C4-2B (cell line): ENCODE data around the gene SCMH1.

Source experiments
- CTCF ChIP-seq: fragments of 450-650 bp; conservative IDR thresholded peaks from 2 replicates; pipeline ENCODE4 v1.5.1; 2017; ENCODE audit warnings: mild to moderate bottlenecking
- ZFX ChIP-seq: fragments of 450-650 bp; IDR thresholded peaks from 2 replicates; pipeline ENCODE4 v1.6.1; 2017

GRCh38 chr1:41221995-41222394, 20.1 kb downstream of the SCMH1 start:
- TF ChIP-seq CTCF (no peak), ZFX (no peak)
